Osteocyte (in vitro differentiated cells): ENCODE measurements around the gene ALDH9A1. TPM values are rescaled to one million over a fixed set of nuclear protein-coding genes. Genes with fewer than 3 reads are reported as not detected.
"Not testable (repeated sequence)": the region's sequence is repeated elsewhere in the genome, so short reads cannot be mapped to it uniquely, and the experiment has no call there.

Experiments
- DNase-seq: peaks from one replicate; pipeline ENCODE4 v3.0.0; 2021; ENCODE audit warnings: mixed read lengths; ENCODE audit not compliant: unreplicated experiment; ENCODE audit errors: extremely low spot score
- H3K27ac Mint-ChIP-seq: one replicate; pipeline ENCODE4 v1.8.0; 2021; ENCODE audit warnings: mild to moderate bottlenecking, mixed read lengths; ENCODE audit not compliant: unreplicated experiment
- H3K27me3 Mint-ChIP-seq: one replicate; pipeline ENCODE4 v1.8.0; 2021; ENCODE audit warnings: mixed read lengths; ENCODE audit not compliant: unreplicated experiment
- H3K36me3 Mint-ChIP-seq: one replicate; pipeline ENCODE4 v1.8.0; 2021; ENCODE audit warnings: mixed read lengths; ENCODE audit not compliant: unreplicated experiment
- H3K4me1 Mint-ChIP-seq: one replicate; pipeline ENCODE4 v1.8.0; 2021; ENCODE audit warnings: mixed read lengths; ENCODE audit not compliant: unreplicated experiment
- H3K4me3 Mint-ChIP-seq: one replicate; pipeline ENCODE4 v1.8.0; 2021; ENCODE audit warnings: mild to moderate bottlenecking, moderate library complexity, mixed read lengths; ENCODE audit not compliant: unreplicated experiment
- H3K9me3 Mint-ChIP-seq: one replicate; pipeline ENCODE4 v1.8.0; 2021; ENCODE audit warnings: mixed read lengths; ENCODE audit not compliant: unreplicated experiment
- total RNA-seq: library from RNA; stranded (reverse); gene quantifications from 2 replicates; pipeline ENCODE4 v1.2.1, GENCODE V29; 2021
- TF ChIP-seq, protein P1 (sequence below): fragments of 200-600 bp; sonication (generic); IDR thresholded peaks from 2 replicates; pipeline ENCODE4 v1.5.0; 2021; ENCODE audit warnings: antibody characterized with exemption, mild to moderate bottlenecking, moderate library complexity

ALDH9A1 gene
- total RNA-seq, 1 donor from 2014 or later: 37.1 TPM

DNA sequence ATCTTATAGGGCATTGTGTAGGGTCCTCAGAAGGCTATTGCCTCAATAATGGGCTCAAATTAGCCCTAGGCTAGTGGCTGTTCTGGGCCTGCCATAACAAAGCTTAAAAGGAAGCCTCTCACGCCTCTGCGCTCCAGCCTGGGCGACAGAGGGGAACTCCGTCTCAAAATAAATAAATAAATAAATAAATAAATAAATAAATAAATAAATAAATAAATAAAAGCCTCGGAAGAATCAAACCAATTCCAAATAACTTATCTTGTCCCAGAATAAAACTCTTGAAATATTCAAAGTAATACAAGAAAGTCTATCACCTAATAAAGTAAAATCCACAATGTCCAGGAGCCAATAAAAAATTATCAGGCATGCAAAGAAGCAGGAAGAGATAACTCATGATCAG lies 14.4 kb upstream of the ALDH9A1 start:
- H3K27me3 Mint-ChIP-seq: peaks cover 28% of the 10 kb centered on the region
- TF ChIP-seq, protein P1, sequence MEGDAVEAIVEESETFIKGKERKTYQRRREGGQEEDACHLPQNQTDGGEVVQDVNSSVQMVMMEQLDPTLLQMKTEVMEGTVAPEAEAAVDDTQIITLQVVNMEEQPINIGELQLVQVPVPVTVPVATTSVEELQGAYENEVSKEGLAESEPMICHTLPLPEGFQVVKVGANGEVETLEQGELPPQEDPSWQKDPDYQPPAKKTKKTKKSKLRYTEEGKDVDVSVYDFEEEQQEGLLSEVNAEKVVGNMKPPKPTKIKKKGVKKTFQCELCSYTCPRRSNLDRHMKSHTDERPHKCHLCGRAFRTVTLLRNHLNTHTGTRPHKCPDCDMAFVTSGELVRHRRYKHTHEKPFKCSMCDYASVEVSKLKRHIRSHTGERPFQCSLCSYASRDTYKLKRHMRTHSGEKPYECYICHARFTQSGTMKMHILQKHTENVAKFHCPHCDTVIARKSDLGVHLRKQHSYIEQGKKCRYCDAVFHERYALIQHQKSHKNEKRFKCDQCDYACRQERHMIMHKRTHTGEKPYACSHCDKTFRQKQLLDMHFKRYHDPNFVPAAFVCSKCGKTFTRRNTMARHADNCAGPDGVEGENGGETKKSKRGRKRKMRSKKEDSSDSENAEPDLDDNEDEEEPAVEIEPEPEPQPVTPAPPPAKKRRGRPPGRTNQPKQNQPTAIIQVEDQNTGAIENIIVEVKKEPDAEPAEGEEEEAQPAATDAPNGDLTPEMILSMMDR: no peak
- H3K4me3 Mint-ChIP-seq: no peak overlapping the region
- H3K4me1 Mint-ChIP-seq: no peaks in the 10 kb centered on the region
- H3K36me3 Mint-ChIP-seq: no peaks in the 10 kb centered on the region
- no peak for DNase-seq
- peaks cover 5% of the 10 kb centered on the region for H3K9me3 Mint-ChIP-seq
- H3K27ac Mint-ChIP-seq: no peak overlapping the region

DNA sequence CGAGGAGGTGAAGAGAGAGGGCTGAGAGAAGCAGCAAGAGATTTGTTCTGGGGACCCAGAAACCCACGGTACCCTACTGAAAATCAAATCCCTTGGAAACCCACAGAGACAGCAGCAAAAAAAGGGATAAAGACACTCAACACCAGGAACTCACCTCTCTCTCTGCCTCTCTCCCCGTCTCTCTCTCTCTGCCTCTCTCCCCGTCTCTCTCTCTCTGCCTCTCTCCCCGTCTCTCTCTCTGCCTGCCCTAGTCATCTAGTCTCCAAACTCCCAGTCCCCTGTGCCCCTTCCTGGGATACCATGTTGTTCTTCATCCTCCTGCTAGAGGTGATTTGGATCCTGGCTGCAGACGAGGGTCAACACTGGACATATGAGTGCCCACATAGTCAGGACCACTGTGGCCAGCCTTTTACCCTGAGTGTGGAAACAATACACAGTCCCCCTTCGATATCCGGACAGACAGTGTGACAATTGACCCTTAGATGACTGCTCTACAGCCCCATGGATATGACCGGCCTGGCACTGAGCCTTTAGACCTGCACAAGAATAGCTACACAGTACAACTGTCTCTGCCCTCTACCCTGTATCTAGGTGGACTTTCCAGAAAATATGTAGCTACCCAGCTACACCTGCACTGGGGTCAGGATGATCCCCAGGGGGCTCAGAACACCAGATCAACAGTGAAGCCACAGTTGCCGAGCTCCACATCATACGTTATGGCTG lies 9.8 kb upstream of the ALDH9A1 start:
- TF ChIP-seq, protein P1: no peak
- Mint-ChIP-seq H3K4me1 (no peaks in the 10 kb centered on the region), H3K9me3 (peaks cover 3% of the 10 kb centered on the region), H3K27ac (no peak overlapping the region), H3K36me3 (no peaks in the 10 kb centered on the region), H3K4me3 (no peak overlapping the region), H3K27me3 (peaks cover 42% of the 10 kb centered on the region)
- no peak for DNase-seq

DNA sequence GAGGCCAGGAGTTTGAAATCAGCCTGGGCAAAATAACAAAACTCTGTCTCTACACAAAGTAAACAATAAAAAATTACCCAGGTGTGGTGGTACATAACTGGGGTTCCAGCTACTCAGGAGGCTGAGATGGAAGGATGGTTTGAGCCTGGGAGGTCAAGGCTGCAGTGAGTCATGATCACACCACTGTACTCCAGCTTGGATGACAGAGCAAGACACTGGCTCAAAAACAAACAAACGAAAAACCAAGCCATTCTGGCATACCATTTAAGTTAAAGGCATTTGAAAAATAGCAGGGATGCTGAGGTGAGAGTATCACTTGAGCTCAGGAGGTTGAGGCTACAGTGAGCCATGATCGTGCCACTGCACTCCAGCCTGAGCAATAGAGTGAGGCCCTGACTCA lies 5.3 kb upstream of the ALDH9A1 start:
- Mint-ChIP-seq H3K27me3 (peaks cover 32% of the 10 kb centered on the region), H3K4me1 (peaks cover 6% of the 10 kb centered on the region), H3K9me3 (no peaks in the 10 kb centered on the region), H3K4me3 (no peak overlapping the region), H3K27ac (no peak overlapping the region), H3K36me3 (no peaks in the 10 kb centered on the region)
- DNase-seq: no peak
- TF ChIP-seq, protein P1: no peak

DNA sequence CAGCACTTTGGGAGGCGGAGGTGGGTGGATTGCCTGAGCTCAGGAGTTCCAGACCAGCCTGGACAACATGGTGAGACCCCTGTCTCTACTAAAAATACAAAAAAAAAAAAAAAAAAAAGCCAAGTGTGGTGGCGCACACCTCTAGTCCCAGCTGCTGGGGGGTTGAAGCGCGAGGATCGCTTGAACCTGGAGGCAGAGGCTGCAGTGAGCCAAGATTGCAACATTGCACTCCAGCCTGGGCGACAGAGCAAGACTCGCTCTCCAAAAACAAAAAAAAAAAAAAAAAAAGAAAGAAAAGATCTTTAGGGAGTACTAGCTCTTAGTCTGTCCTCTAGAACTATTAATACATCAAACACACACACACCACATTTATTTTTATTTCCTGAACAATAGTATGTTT lies 3.6 kb upstream of the ALDH9A1 start:
- not testable (repeated sequence) for H3K27ac Mint-ChIP-seq, H3K4me3 Mint-ChIP-seq, DNase-seq, H3K9me3 Mint-ChIP-seq, H3K36me3 Mint-ChIP-seq
- H3K27me3 Mint-ChIP-seq: peaks cover 21% of the 10 kb centered on the region
- H3K4me1 Mint-ChIP-seq: peaks cover 15% of the 10 kb centered on the region

DNA sequence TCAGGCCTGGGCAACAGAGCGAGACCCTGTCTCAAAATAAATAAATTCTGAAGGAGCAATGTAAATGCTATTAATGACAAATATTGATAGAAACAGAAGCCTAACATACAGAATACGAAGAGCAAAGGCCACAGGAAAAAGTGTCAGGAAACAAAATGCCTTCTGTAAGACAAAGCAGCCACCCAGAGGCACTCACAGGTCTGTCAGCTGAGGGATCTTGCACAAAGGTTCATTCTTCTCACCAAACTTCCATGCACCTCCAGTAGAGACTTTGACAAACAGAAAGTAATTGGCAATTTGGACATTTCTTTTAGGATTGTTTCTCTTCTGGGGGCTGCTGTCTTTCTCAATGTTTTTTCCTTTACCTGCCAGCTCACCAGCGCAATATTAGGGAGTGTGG lies 1.2 kb upstream of the ALDH9A1 start:
- Mint-ChIP-seq H3K4me1 (peaks cover 31% of the 10 kb centered on the region), H3K36me3 (peaks cover 3% of the 10 kb centered on the region)

More for the DNA sequence above, 1.2 kb upstream of the ALDH9A1 start:
- DNase-seq: no peak
- Mint-ChIP-seq H3K4me3 (no peak overlapping the region), H3K27ac (no peak overlapping the region), H3K27me3 (peaks cover 9% of the 10 kb centered on the region), H3K9me3 (no peaks in the 10 kb centered on the region)
- TF ChIP-seq, protein P1: no peak
